ENCODE measurements around the gene AGR3. TPM values are rescaled to one million over a fixed set of nuclear protein-coding genes. Genes with fewer than 3 reads are reported as not detected.

Gene AGR3
- total RNA-seq, result not detected in 2 replicates

DNA sequence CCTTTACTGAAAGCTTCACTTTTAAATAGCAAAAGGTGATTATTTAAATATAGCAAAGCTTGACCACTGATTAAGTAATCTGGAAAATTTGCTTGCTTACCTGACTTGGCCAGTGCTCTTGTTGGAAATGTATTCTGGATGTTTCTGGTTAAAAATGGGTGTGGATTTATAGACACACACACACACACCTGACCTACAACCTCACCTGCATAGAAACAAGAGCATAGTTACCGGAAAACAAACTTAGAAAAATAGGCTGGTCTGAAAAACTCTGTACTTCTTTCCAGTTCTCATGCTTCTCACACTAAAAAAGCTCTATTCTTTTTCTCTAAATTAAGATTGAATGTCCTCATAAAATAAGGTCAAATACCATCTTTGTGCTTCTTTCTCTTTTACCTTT is at the start of gene AGR3:
Gene AGR3 (minus strand): TSS at position 140 of the 400 bp plus-strand sequence. CDS start 3,365 bp downstream, outside the sequence.
- H3K27me3 Mint-ChIP-seq (ENCODE audit: insufficient read depth), result peaks cover 6% of the 10 kb centered on the region
- no peaks in the 10 kb centered on the region for H3K9me3 Mint-ChIP-seq
- no peaks in the 10 kb centered on the region for H3K4me1 Mint-ChIP-seq (ENCODE audit: low read depth)
- H3K4me3 Mint-ChIP-seq, result no peak within 1 kb of the TSS
- no peak for DNase-seq (ENCODE audit: low spot score)
- no peaks in the 10 kb centered on the region for H3K36me3 Mint-ChIP-seq (ENCODE audit: low read depth)
- H3K27ac Mint-ChIP-seq, result no peak within 1 kb of the TSS
- intact Hi-C loops (cut with micrococcal nuclease), result no loop called here

DNA sequence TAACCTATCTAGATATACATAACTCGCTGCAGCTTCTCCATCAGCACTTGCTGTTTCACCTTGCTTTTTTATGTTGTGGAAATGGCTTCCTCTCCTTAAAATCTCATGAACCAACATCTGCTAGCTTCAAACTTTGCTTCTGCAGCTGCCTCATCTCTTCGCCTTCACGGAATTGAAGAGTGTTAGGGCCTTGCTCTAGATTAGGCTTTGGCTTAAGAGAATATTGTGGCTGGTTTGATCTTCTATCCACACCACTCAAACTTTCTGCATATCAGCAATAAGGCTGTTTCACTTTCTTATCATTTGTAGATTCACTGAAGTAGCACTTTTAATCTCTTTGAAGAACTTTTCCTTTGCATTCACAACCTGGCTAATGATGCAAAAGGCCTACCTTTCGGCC is 49.2 kb upstream of the AGR3 start:
- no peak for DNase-seq (ENCODE audit: low spot score)
- intact Hi-C loops (cut with micrococcal nuclease), result loop anchor here (5.0 kb wide), 1 partner anchor 111 kb away; no protein-coding TSS in a partner anchor
- Mint-ChIP-seq H3K4me3 (no peak overlapping the region), H3K27ac (no peak overlapping the region), H3K4me1 (ENCODE audit: low read depth) (peaks cover 55% of the 10 kb centered on the region), H3K36me3 (ENCODE audit: low read depth) (peaks cover 6% of the 10 kb centered on the region), H3K27me3 (ENCODE audit: insufficient read depth) (no peaks in the 10 kb centered on the region), H3K9me3 (no peaks in the 10 kb centered on the region)

DNA sequence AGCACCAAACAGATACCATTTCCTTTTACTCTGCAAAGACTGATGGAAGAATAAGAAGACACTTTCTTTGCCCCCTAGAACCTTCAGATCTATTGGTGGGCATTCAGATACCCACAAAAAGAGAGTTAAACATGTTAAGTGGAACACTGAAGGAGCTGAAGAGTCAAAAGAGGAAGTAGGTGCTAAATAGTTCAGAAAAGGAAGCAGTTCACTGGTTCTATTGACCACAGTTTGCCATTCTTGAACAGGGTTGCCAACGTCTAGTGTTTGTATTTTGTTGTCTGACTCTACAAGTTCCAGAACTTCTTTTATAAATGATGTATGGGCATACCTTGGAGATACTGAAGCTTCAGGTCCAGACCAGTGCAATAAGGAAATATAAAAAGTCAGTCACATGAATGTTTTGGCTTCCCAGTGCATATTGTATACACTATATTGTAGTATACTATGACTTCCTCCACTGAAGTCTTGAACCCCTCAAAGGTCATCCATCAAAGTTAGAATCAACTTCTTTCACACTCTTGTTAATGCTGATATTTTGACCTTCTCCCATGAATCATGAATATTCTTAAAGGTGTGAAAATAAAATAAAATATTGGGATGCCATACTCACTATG is 47.5 kb upstream of the AGR3 start:
- H3K4me1 Mint-ChIP-seq (ENCODE audit: low read depth), result peaks cover 54% of the 10 kb centered on the region

DNA sequence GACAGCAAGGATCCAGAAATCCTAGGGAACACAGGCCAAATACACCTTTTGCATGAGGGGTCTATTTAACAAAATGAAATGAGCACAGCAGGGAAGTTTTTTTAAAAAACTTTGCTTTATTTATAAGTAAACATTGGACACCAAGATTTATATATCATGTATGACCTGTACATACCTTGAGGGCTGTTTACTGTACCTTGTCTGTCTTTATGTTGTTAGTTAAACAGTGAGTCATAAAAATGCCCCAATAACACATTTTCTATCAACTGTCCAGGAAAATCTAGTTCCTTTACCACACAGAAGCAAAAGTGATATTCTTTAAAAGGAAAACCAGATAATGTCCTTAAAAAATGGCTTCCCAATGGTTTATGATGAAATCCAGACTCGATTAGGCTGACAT is 45.1 kb upstream of the AGR3 start:
- H3K9me3 Mint-ChIP-seq, result no peaks in the 10 kb centered on the region
- no peak for DNase-seq (ENCODE audit: low spot score)
- intact Hi-C loops (cut with micrococcal nuclease), result loop anchor here (5.0 kb wide), 3 partner anchors 305 to 1015 kb away; partner anchors contain the start of gene SNX13
- H3K36me3 Mint-ChIP-seq (ENCODE audit: low read depth), result peaks cover 3% of the 10 kb centered on the region
- H3K27ac Mint-ChIP-seq, result no peak overlapping the region
- no peaks in the 10 kb centered on the region for H3K27me3 Mint-ChIP-seq (ENCODE audit: insufficient read depth)
- H3K4me1 Mint-ChIP-seq (ENCODE audit: low read depth), result peaks cover 51% of the 10 kb centered on the region
- no peak overlapping the region for H3K4me3 Mint-ChIP-seq

More for the DNA sequence above, 47.5 kb upstream of the AGR3 start:
- H3K27ac Mint-ChIP-seq, result no peak overlapping the region
- H3K27me3 Mint-ChIP-seq (ENCODE audit: insufficient read depth), result no peaks in the 10 kb centered on the region
- DNase-seq (ENCODE audit: low spot score), result no peak
- no peak overlapping the region for H3K4me3 Mint-ChIP-seq
- H3K9me3 Mint-ChIP-seq, result no peaks in the 10 kb centered on the region
- intact Hi-C loops (cut with micrococcal nuclease), result loop anchor here (5.0 kb wide), 3 partner anchors 303 to 1013 kb away; partner anchors contain the start of gene SNX13
- peaks cover 6% of the 10 kb centered on the region for H3K36me3 Mint-ChIP-seq (ENCODE audit: low read depth)

DNA sequence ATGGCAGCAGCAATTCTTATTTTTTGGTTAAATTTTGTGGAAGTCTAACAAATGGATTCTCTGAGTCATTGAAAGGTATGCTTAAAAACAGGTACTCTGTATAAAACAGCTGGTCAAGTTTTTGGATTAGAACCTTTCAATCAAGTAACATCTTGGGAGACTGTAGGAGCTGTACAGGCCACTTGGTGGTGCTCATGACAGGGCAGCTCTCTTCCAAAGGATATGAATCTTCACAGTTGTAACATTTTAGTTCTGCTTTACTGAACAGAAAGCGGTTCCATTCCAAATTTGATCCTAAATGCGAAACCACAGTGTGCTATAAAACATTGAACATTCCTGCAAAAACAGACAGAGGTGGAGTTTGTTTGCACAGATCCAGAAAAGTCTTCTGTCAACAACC is 44.5 kb upstream of the AGR3 start:
- H3K9me3 Mint-ChIP-seq, result no peaks in the 10 kb centered on the region
- H3K4me1 Mint-ChIP-seq (ENCODE audit: low read depth), result peaks cover 49% of the 10 kb centered on the region
- H3K27ac Mint-ChIP-seq, result no peak overlapping the region
- H3K36me3 Mint-ChIP-seq (ENCODE audit: low read depth), result peaks cover 3% of the 10 kb centered on the region
- intact Hi-C loops (cut with micrococcal nuclease), result loop anchor here (5.0 kb wide), 3 partner anchors 306 to 1016 kb away; partner anchors contain the start of gene SNX13
- H3K27me3 Mint-ChIP-seq (ENCODE audit: insufficient read depth), result no peaks in the 10 kb centered on the region
- no peak overlapping the region for H3K4me3 Mint-ChIP-seq
- no peak for DNase-seq (ENCODE audit: low spot score)

DNA sequence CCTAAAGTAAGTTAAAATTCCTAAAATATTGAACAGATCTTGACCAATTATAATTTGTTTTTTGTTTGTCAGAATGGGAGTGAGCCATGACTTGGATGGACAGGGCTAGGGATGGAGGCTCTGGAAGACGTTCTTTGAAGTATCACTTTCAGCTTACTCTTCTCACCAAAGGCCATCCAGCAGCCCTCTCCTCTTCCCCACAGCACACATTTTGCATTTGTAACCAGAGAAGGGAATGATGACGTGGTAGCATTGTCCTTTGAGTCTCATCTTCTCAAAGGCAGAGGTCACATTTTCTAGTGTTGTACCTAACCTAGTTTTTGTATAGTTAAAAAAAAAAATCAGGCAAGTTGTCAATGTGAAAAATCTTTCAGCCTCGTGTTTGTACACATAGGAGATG is 43.8 kb upstream of the AGR3 start:
- H3K4me3 Mint-ChIP-seq, result no peak overlapping the region
- DNase-seq (ENCODE audit: low spot score), result no peak
- H3K9me3 Mint-ChIP-seq, result no peaks in the 10 kb centered on the region
- peaks cover 42% of the 10 kb centered on the region for H3K4me1 Mint-ChIP-seq (ENCODE audit: low read depth)
- H3K36me3 Mint-ChIP-seq (ENCODE audit: low read depth), result peaks cover 3% of the 10 kb centered on the region
- no peaks in the 10 kb centered on the region for H3K27me3 Mint-ChIP-seq (ENCODE audit: insufficient read depth)
- H3K27ac Mint-ChIP-seq, result no peak overlapping the region
- intact Hi-C loops (cut with micrococcal nuclease), result loop anchor here (5.0 kb wide), 3 partner anchors 307 to 1017 kb away; partner anchors contain the start of gene SNX13

DNA sequence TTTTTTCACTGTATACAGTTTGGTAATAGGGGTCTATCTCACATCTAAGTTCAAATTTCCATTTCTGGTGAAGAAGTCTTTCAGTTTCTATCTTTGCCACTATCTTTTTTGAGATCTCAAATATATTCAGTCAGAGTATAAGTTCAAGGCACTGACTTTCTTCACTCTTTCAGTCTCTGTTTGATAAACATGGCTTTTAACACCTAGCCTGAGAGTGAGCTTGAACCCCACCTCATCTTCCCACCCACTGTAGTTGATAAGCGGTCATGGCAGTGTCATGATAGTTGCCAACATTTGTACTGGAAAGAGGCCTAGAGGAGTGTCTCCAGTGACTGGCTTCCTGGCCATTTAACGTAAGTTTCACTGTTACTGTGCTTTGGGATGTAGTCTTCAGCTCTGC is 41.2 kb upstream of the AGR3 start:
- intact Hi-C loops (cut with micrococcal nuclease), result loop anchor here (1.0 to 5.0 kb wide), 2 partner anchors 221 to 339 kb away; no protein-coding TSS in a partner anchor
- peaks cover 22% of the 10 kb centered on the region for H3K4me1 Mint-ChIP-seq (ENCODE audit: low read depth)
- H3K27ac Mint-ChIP-seq, result no peak overlapping the region
- no peaks in the 10 kb centered on the region for H3K27me3 Mint-ChIP-seq (ENCODE audit: insufficient read depth)
- H3K36me3 Mint-ChIP-seq (ENCODE audit: low read depth), result no peaks in the 10 kb centered on the region
- H3K9me3 Mint-ChIP-seq, result no peaks in the 10 kb centered on the region
- no peak overlapping the region for H3K4me3 Mint-ChIP-seq
- DNase-seq (ENCODE audit: low spot score), result no peak

DNA sequence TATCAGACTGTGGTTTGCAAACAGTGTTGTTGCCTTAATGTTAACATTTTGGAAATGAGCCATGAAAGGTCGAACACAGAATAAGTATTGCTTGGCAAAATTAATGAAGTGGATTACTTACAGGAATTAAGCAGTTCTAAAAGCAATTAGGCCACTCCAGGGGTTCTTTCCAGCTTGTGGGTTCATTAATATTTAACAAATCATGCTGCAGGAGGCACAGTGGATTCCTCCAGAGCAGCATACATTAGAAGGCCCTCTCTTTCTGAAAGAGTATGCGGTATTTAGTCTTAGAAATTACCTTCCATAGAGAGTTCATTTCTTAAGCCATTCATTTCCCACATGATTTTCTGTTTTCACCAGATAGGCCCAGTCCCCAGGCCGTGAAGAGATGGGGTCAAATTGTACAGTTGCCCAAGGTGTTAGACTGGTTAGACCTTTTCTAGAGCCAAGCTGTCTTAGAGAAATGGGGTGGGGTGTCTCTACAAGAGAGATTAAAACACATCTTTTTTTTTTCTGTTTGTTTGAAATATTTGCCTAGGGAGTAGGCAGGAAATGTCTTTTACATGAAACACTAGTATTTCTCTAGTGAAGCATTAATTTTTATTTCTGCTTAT is 40.0 kb upstream of the AGR3 start:
- intact Hi-C loops (cut with micrococcal nuclease), result loop anchor here (5.0 kb wide), 1 partner anchor 341 kb away; no protein-coding TSS in a partner anchor
- H3K27ac Mint-ChIP-seq, result no peak overlapping the region
- no peak overlapping the region for H3K4me3 Mint-ChIP-seq

DNA sequence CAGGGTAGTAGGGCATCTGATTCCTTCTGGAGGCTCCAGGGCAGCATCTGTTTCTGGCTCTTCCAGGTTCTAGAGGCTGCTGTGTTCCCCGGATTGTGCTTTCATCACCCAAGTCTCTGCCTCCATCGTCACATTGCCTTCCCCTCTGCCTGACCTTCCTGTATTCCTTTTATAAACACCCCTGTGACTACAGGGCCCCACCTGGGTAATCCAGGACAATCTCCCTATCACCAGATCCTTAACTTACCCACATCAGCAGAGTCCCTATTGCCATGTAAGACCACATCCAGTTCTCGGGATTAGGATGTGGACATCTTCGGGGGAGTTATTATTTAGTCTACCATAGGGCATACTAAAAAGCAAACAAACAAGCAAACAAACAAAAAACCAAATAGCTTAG is 39.4 kb upstream of the AGR3 start:
- Mint-ChIP-seq H3K27me3 (ENCODE audit: insufficient read depth) (no peaks in the 10 kb centered on the region), H3K4me3 (no peak overlapping the region), H3K9me3 (no peaks in the 10 kb centered on the region), H3K36me3 (ENCODE audit: low read depth) (no peaks in the 10 kb centered on the region), H3K4me1 (ENCODE audit: low read depth) (peaks cover 18% of the 10 kb centered on the region), H3K27ac (peak overlapping the region; percentile 35)
- intact Hi-C loops (cut with micrococcal nuclease), result loop anchor here (5.0 kb wide), 1 partner anchor 341 kb away; no protein-coding TSS in a partner anchor
- no peak for DNase-seq (ENCODE audit: low spot score)

More for the DNA sequence above, 40.0 kb upstream of the AGR3 start:
- Mint-ChIP-seq H3K36me3 (ENCODE audit: low read depth) (no peaks in the 10 kb centered on the region), H3K4me1 (ENCODE audit: low read depth) (peaks cover 22% of the 10 kb centered on the region), H3K27me3 (ENCODE audit: insufficient read depth) (no peaks in the 10 kb centered on the region), H3K9me3 (no peaks in the 10 kb centered on the region)
- DNase-seq (ENCODE audit: low spot score), result no peak

DNA sequence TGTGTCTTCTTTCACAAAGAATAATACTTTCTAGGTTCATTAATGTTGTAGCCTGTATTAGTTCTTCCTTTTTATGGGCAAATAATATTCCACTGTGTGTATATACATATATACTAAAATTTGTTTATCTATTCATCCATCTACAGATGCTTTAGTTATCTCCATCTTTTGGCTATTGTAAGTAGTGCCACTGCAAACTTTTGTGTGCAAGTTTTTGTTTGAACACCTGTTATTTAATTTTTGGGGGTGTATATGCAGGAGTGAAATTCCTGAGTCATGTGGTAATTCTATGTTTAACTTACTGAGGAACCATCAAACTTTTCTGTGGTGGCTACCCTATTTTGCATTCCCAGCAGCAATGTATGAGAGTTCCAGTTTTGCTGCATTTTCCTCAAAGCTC is 37.7 kb upstream of the AGR3 start:
- Mint-ChIP-seq H3K27me3 (ENCODE audit: insufficient read depth) (no peaks in the 10 kb centered on the region), H3K4me1 (ENCODE audit: low read depth) (peaks cover 10% of the 10 kb centered on the region), H3K4me3 (no peak overlapping the region), H3K36me3 (ENCODE audit: low read depth) (no peaks in the 10 kb centered on the region), H3K27ac (no peak overlapping the region), H3K9me3 (no peaks in the 10 kb centered on the region)
- intact Hi-C loops (cut with micrococcal nuclease), result loop anchor here (2.0 to 5.0 kb wide), 2 partner anchors 29 to 167 kb away; partner anchors contain the start of gene TSPAN13
- DNase-seq (ENCODE audit: low spot score), result no peak

DNA sequence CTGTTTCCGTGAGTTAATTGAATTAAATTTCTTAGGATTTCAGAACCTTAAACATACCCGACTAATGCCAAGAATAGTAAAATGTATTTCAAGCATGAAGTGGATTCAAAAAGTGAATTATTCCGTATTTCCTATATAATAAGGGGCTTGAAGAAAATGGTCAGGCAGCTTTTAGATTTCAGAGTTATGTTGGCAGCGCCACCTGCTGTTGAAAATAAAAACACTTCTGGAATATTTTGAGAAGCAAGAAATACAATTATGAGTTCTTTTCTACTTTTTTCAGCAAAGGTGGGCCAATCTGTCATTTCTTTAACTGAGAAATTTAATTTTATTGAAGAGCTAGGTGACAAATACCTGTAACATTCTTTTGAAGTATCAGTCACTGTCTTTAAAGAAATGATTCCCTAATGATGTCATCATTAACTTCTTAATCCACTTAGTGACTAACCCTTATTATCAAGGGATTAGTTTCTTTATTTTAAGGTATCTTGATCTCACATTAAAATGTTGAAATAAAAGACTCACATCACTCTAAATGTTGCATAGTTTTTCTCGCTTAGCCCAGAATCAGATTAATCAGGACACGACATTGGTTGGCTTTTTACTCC is 36.6 kb upstream of the AGR3 start:
- no peaks in the 10 kb centered on the region for H3K36me3 Mint-ChIP-seq (ENCODE audit: low read depth)

DNA sequence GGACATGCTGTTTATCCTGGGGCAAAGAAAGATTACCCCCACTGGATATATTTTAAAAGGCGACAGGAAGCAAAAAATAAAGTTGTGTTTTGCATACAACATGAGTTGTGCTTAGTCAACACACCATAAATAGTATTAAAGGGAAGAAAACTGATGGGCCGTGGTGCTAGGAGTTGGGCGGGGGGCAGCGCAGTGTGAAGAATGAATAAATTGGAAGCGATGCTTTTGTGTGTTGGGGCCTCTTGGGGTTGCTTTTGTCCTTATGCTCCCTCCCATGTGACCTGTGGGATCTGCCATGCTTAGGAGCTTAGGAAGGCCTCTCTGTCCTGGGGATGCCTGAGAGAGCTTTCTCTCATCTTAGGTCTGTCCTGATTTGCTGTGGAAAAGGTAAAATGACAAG is 35.0 kb upstream of the AGR3 start:
- Mint-ChIP-seq H3K36me3 (ENCODE audit: low read depth) (no peaks in the 10 kb centered on the region), H3K9me3 (no peaks in the 10 kb centered on the region), H3K4me1 (ENCODE audit: low read depth) (no peaks in the 10 kb centered on the region), H3K4me3 (no peak overlapping the region), H3K27ac (no peak overlapping the region), H3K27me3 (ENCODE audit: insufficient read depth) (peaks cover under 1% of the 10 kb centered on the region)
- intact Hi-C loops (cut with micrococcal nuclease), result loop anchor here (5.0 kb wide), 1 partner anchor 164 kb away; the partner anchor contains the start of gene TSPAN13
- DNase-seq (ENCODE audit: low spot score), result no peak

More for the DNA sequence above, 36.6 kb upstream of the AGR3 start:
- no peaks in the 10 kb centered on the region for H3K9me3 Mint-ChIP-seq
- intact Hi-C loops (cut with micrococcal nuclease), result loop anchor here (1.0 to 5.0 kb wide), 6 partner anchors 28 to 486 kb away; partner anchors contain the start of gene TSPAN13
- DNase-seq (ENCODE audit: low spot score), result no peak
- H3K4me3 Mint-ChIP-seq, result no peak overlapping the region
- H3K4me1 Mint-ChIP-seq (ENCODE audit: low read depth), result peaks cover 8% of the 10 kb centered on the region
- no peak overlapping the region for H3K27ac Mint-ChIP-seq
- H3K27me3 Mint-ChIP-seq (ENCODE audit: insufficient read depth), result no peaks in the 10 kb centered on the region
